T-helper 22 cell (primary cell): ENCODE measurements around the gene ACOT8.
"Not testable (repeated sequence)": the region's sequence is repeated elsewhere in the genome, so short reads cannot be mapped to it uniquely, and the experiment has no call there.

Source experiments
- DNase-seq: peaks from one replicate; pipeline ENCODE4 v3.0.0-alpha.2; 2020; ENCODE audit warnings: low read depth

ACOT8 gene

DNA sequence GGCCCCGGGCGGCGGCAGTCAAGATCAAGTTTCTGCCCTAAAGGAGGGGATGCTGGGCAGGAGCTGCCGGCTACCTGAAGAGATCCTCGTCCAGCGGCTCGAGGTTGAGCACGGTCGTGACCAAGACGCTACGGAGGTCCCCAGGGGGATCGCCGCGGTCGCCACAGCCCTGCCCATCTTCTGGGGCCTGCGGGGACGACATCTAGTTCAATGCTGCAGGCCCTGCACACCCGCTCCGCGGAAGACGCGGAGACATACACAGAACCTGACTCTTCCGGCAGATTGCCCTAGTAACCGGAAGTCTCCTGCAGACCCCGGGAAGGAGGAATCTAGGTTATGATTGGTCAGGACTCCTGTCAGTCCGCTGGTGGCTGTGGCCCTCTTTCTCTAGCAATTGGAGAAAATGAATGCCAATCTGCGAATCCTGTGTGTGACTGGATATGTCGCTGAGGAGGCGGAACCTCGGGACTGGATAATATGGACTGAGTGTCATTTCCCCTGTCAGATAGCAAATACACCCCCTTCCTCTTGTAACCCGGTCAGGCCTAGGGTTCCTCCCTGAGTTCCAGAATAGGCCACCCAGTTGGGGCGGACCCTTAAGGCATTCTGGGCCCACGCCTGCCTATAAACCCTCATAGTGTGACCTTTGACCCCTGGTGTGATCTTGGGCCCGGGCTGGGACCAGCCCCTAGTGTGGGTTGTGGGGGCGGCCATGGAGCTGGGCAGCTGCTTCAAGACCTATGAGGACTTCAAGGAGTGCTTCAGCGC is at the start of gene ACOT8, which contains the start of gene ZSWIM3:
Gene ACOT8 (minus strand): TSS at position 279 of the 768 bp plus-strand sequence. CDS start 77 bp downstream, at position 202.
Gene ZSWIM3 (plus strand): TSS at position 501 of the 768 bp plus-strand sequence. CDS start 212 bp downstream, at position 713.
- DNase-seq, result peak; percentile 93

DNA sequence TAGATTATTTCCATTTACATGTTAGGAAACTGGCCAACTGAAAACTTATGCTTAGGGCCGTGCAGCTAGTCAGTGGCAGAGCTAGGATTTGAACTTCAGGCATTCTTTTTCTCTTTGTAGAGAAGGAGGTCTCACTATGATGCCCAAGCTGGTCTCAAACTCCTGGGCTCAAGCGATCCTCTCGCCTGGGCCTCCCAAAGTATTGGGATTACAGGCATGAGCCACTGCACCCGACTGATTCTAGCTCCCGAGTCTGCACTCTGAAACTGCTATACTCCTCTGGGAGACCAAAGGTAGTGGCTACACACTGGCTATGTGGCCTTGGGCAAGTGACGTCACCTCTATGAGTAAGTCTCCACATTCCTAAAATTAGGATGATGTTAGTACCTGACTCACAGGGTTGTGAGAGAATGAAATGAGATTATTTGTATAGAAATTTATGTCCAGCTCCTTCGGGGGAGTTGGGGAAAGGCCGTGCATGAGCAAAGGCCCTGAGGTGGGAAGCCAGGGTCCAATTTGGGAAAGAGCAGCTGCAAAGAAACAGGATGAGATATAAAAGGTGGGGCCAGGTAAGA is 48.4 kb upstream of the ACOT8 start:
- DNase-seq, result no peak

DNA sequence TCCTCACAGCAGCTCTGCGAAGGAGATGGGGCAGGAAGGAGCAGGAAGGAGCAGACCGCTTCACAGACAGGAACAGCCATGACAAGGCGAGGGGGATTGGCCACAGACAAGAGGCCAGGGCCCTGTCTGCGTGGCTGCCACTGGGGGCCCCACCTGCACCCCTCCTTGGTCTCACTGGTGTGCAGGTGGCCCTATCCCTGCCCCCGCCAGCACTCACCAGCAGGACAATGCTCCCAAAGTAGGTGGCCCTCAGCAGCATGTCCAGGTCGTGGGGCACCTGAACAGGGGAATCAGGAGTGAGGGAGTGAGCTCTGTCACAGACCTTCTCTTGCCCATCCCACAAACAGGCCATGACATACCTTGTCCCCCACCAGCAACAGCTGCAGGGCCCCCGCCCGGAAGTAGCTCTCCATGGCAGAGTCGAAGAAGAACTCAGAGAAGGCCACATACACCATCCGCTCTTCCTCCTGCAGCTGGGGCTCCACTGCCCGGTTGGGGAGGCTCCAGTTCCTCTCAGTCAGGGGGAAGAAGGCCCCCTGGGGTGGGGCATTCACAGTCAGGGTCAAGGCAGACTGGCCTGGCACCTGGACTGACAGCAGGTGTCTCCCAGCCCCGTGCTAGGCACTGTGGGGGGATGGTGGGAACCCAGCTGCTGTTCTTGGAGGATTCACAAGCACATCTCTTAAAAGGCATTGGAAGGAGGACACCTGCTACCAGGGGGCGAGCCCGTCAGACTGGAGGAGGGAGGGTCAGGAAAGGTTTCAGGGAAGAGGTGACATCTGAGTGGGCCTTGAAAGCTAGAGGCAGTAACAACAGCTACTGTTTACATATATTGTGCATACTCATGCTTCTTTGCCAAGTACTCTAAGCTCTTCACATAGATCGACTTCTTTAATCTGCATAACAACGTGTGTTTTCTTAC is 47.7 kb upstream of the ACOT8 start:
- DNase-seq, result no peak

DNA sequence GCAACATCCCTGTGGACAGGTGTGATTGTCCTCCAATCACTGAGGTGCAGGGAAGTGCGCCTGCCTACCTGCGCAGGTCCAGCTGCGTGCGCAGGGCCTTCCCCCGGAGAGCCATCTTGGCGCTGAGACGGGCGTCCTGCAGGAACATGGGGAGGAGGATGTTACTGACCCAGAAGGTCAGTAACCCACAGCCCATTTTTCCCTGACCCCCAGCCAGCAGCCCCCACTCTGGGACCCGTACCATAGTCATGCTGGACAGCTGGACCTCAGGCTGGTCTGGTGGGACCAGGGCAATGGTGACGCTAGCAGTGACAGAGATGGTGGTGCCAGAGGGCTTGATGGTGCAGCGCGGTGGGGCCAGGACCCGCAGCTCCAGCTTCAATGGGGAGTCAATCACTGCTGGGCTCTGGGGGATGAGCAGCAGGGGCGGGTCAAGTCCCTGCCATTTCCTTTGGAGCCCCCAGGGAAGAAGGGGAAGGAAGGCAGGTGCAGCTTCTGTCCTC is 45.1 kb upstream of the ACOT8 start:
- DNase-seq, result no peak

DNA sequence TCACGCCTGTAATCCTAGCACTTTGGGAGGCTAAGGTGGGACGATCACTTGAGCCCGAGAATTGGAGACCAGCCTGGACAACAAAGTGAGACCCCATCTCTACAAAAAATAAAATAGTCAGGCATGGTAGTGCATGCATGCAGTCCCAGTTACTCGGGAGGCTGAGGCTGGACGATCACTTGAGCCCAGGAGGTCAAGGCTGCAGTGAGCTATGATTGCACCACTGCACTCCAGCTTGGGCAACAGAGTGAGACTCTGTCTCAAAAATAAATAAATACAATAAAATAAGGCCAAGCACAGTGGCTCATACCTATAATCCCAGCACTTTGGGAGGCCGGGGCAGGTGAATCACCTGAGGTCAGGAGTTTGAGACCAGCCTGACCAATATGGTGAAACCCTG is 44.1 kb upstream of the ACOT8 start:
- DNase-seq, result not testable (repeated sequence)

DNA sequence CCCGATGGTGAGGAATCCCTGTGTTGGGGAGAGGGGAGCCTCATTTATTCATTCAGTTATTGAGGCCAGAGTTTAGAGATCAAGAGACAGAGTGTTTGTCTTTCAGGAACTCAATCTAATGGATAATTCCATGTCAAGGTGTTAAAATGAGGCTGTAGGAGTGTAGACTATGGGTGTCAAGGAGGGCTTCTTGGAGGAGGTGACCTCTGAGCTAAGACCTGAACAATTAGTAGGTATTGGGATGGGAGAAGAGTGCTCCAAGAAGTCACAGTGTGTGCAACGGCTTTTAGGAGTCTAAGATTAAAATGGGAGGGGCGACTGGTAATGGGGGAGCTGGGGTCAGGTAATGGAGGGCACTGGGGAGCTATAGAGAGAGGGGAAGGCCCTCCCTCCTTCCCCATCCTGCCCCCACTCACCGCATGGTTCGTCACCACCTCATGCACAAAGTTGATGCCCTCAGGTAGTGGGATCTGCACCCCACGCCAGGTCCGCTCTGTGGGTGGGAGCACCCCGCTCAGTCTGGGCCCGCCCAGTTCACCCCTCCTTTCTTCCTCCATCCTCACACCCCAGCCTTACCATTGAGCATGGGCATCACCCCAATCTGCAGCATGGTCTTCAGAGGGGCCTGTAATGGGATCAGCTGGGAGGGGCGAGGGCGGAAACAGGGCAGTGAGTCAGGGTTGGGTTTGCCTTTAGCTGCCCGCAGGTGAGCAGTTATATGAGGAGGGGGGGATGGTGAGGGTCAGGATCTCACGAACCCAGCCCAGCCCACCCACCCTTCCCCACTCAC is 42.0 kb upstream of the ACOT8 start:
- no peak for DNase-seq

DNA sequence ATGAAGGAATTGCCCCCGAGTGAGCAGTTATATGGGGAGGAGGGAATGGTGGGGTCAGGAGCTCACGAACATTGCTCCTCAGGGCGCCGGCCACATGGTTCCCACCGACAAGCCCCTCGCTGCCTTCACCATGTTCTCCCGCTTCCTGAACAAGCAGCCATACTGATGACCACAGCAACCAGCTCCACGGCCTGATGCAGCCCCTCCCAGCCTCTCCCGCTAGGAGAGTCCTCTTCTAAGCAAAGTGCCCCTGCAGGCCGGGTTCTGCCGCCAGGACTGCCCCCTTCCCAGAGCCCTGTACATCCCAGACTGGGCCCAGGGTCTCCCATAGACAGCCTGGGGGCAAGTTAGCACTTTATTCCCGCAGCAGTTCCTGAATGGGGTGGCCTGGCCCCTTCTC is 41.1 kb upstream of the ACOT8 start:
- no peak for DNase-seq

DNA sequence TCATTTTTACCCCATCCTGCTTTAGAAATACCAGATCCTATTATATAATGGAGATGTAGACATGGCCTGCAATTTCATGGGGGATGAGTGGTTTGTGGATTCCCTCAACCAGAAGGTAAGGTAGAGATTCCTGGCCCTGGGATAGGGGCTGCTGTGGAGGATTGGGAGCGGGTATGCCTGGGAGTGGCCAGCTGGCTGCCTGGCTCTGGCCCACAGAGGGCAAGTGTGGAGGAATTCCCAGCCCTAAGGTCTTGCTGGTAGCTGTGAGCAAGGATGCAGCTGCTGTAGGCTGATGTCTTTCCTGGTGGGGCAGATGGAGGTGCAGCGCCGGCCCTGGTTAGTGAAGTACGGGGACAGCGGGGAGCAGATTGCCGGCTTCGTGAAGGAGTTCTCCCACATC is 40.5 kb upstream of the ACOT8 start:
- no peak for DNase-seq

DNA sequence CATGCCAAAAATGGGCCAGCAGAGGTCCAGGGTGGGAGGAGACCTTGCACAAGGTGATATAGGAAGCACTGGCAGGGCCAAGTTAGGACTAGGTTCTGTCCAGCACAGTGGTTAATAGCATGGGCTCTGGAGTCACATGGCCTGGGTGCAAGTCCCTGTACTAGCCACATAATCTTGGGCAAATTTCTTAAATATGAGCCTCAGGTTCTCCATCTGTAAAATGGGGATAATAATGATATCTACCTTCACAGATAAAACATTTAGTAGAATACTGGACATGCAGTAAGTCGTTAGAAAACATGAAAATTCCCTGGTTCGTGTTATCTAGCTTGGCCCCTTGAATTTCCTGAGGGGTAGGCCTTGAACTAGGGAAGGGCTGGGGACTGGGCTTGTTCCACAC is 40.1 kb upstream of the ACOT8 start:
- DNase-seq, result no peak

DNA sequence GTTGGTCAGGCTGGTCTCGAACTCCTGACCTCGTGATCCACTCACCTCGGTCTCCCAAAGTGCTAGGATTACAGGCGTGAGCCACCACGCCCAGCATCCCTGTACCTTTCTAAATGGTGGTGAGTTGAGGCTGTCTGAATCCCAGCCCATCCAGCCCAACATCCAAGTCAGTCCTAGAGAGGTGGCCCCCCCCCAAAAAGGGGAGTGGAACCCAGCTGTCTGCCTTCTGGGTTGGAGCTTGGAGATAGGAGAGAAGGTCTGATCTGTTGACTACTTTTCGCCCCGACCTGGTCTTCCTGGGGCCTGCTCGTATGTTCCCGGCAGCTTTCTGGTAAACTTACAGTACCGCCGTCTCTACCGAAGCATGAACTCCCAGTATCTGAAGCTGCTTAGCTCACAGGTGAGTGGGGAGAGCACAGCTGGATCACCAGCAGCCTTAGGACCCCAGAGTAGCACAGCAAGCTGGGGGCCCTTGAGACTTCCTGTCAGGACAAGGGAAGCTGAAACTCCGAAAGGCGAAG is 39.5 kb upstream of the ACOT8 start:
- no peak for DNase-seq

DNA sequence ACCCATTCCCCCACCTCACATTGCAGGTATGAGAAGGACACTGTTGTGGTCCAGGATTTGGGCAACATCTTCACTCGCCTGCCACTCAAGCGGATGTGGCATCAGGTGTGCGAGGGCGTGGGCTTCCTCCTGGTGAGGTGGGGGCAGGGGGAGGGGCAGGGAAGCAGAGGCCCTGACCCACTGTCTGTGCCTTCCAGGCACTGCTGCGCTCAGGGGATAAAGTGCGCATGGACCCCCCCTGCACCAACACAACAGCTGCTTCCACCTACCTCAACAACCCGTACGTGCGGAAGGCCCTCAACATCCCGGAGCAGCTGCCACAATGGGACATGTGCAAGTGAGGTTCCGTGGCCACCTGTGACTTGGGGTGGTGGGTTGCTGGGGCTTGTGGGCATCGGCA is 37.6 kb upstream of the ACOT8 start:
- no peak for DNase-seq

DNA sequence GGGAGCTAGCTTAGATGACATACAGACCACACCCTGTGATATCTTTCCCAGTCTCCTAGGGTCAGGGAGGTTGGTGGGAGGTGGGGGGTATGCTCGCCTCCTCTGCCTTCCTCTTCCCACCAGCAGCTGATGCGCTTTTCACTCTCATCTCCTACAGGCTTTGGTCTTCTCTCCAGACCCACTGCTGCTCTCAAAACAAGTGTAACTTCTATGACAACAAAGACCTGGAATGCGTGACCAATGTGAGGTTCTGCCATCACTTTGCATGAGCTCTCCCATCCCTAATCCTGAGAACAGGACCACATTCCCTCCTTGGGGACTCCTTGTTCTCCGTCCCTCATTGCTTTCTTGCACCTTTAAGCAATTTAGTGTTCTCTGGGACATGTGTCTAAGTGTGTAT is 36.6 kb upstream of the ACOT8 start:
- no peak for DNase-seq

DNA sequence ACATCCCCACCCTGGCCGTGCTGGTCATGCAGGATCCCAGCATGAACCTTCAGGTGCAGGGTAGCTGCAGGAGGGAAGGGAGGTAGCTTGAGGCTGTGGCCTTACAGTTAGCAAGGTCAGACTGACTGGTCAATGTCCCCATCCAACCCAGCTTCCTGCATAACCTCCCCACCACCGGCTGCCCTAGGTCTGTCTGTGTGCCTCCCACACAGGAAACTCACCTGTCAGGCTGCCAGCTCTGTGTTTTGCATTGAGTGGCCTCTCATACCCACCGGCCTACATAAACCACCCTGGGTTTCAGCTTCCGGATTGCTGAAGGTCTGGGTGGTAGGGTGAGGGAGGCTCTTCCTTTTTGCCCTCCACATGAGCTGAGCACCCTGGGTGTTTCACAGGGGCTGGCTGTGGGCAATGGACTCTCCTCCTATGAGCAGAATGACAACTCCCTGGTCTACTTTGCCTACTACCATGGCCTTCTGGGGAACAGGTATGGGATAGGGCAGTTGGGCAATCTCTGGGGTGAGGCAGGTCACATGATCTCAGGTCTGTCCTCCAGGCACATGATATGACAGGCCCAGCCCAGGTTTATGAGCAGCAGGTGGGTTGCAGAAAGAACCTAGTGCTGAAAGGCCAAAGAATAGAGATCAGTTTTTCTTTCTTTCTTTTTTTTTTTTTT is 35.8 kb upstream of the ACOT8 start:
- no peak for DNase-seq

DNA sequence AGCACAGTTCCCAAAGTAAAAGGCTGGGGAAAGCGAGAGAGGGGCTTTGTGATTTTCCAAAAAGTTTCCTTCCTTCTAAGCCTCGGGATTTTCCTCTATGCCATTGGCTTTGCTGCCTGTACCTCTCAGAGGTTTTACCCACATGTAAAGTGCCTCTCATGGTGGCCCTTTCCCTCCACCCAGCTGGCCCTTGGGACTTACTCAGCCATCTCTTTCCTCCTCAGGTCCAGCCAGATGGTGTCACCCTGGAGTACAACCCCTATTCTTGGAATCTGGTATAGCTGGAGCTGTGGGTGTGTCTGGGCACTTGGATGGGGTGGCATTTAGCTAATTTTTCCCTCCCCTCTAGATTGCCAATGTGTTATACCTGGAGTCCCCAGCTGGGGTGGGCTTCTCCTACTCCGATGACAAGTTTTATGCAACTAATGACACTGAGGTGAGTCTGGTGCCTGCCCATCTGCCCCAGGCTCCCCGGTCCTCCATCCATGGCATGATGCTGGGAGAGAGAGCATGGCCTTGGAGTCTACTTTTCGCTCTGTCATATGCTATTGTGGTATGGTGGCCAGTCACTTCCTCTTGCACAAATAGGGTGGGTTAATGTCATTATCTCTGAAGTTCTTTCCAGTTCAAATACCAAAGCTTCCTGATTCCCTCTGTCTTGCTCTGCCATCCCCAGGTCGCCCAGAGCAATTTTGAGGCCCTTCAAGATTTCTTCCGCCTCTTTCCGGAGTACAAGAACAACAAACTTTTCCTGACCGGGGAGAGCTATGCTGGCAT is 35.0 kb upstream of the ACOT8 start:
- DNase-seq, result no peak

DNA sequence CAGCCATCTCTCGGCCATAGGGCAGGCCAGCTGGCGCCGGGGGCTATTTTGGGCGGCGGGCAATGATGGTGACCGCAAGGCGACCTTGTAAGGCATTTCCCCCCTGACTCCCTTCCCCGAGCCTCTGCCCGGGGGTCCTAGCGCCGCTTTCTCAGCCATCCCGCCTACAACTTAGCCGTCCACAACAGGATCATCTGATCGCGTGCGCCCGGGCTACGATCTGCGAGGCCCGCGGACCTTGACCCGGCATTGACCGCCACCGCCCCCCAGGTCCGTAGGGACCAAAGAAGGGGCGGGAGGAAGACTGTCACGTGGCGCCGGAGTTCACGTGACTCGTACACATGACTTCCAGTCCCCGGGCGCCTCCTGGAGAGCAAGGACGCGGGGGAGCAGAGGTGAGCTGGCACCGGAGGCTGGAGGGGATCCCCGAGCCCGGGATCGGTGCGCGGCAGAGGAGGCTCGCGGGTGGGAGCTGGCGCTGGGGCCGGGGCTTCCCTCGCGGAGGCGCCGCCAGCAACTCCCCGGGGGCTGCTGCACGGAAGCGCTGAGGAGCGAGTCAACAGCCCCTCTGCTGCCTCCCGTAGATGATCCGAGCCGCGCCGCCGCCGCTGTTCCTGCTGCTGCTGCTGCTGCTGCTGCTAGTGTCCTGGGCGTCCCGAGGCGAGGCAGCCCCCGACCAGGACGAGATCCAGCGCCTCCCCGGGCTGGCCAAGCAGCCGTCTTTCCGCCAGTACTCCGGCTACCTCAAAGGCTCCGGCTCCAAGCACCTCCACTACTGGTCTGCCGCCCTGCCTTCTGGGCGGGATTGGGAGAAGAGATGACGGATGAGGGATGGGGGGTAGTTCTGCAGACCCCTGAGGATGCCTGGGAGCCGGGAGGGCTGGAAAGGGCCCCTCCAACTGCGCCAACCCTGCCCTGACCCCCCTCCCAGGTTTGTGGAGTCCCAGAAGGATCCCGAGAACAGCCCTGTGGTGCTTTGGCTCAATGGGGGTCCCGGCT is 34.1 kb upstream of the ACOT8 start, which contains the start of the genes CTSA and NEURL2:
Gene CTSA (plus strand): TSS at position 351 of the 999 bp plus-strand sequence. CDS start 234 bp downstream, at position 585.
Gene NEURL2 (minus strand): TSS at position 224 of the 999 bp plus-strand sequence. CDS start 217 bp downstream, at position 7.
- DNase-seq, result peak; percentile 79

DNA sequence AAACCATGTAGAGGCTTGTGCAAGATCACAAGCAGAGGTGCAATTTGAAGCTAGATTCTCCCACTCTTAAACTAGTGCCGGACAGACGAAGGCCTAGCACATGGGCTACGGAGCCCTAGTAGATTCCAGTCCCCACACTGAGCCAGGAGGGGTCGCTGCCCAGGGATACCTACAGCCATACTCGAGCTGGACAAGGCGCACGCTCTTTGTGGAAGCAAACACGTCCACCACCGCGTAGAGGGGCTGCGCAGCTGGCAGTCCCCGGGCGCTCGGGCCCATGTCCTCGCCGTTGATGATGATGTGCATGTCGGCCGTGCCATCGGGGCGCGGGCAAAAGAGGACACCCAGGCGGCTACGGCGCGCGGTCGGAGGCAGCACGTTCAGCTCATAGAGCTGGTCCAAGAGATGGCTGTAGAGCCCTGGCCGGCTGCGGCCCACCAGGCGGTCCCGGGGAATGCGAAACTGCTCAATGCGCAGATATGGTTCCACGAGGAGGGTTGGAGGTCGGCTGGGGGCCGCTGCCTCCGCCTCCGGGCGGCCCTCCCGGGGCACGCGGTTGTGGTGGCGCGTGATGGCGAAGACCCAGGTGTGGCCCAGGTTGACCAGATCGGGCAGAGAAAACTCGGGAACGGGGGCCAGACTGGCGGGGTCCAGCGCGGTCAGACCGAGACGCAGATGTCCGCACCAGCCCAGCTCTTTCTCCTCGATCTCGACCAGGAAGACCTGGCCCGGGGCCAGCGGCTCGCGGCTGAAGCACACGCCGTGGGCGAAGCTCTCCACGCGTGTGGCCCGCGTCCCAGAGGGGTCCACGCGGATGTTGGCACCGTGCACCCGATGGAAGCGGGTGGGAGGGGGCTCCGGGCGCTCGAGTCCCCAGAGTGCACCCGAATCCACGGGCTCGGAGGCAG is 33.1 kb upstream of the ACOT8 start:
- no peak for DNase-seq

DNA sequence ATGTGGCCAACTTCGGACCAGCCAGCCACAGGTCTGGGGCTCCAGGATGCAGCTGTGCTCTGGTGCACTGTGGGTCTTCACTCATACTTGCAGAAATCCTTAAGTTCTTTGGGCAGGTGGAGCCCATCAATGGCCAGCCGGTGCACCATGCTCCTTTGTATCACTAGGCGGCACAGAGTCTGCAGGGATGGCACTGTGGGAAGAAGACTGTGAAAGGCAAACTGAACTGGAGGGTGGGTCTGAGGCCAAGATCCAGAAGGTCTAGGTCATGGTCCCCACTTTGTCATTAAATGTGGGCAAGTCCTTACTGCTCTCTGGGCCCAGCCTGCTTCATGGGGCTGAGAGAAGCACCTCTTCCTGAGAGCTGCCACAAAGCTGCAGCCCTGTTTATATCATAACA is 31.5 kb upstream of the ACOT8 start:
- no peak for DNase-seq
